ENCODE measurements around the gene RGS3.

GRCh38 chr9:113624721-113625120 is 161.2 kb downstream of the RGS3 start:
- TF ChIP-seq RAD21 (IDR thresholded peaks at IDR 0.05; ENCODE audit: low read depth), result no peak
- TF ChIP-seq, protein P1, sequence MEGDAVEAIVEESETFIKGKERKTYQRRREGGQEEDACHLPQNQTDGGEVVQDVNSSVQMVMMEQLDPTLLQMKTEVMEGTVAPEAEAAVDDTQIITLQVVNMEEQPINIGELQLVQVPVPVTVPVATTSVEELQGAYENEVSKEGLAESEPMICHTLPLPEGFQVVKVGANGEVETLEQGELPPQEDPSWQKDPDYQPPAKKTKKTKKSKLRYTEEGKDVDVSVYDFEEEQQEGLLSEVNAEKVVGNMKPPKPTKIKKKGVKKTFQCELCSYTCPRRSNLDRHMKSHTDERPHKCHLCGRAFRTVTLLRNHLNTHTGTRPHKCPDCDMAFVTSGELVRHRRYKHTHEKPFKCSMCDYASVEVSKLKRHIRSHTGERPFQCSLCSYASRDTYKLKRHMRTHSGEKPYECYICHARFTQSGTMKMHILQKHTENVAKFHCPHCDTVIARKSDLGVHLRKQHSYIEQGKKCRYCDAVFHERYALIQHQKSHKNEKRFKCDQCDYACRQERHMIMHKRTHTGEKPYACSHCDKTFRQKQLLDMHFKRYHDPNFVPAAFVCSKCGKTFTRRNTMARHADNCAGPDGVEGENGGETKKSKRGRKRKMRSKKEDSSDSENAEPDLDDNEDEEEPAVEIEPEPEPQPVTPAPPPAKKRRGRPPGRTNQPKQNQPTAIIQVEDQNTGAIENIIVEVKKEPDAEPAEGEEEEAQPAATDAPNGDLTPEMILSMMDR (IDR thresholded peaks at IDR 0.05 in 2 of 3, conservative IDR thresholded peaks at IDR 0.05 in 1 of 3; ENCODE audit: borderline replicate concordance in 1 of 3, insufficient read depth in 1 of 3, low read depth in 2 of 3, low read length in 2 of 3), result no peak
- TF ChIP-seq, protein P2, sequence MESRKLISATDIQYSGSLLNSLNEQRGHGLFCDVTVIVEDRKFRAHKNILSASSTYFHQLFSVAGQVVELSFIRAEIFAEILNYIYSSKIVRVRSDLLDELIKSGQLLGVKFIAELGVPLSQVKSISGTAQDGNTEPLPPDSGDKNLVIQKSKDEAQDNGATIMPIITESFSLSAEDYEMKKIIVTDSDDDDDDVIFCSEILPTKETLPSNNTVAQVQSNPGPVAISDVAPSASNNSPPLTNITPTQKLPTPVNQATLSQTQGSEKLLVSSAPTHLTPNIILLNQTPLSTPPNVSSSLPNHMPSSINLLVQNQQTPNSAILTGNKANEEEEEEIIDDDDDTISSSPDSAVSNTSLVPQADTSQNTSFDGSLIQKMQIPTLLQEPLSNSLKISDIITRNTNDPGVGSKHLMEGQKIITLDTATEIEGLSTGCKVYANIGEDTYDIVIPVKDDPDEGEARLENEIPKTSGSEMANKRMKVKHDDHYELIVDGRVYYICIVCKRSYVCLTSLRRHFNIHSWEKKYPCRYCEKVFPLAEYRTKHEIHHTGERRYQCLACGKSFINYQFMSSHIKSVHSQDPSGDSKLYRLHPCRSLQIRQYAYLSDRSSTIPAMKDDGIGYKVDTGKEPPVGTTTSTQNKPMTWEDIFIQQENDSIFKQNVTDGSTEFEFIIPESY (IDR thresholded peaks at IDR 0.05; ENCODE audit: extremely low read depth, insufficient replicate concordance, low read length), result no peak
- no peak for TF ChIP-seq POLR2A (IDR thresholded peaks at IDR 0.05; ENCODE audit: borderline replicate concordance, extremely low read depth, insufficient read depth, insufficient read length)
- TF ChIP-seq EGR1 (IDR thresholded peaks at IDR 0.05; ENCODE audit: low read depth), result no peak
- TF ChIP-seq POLR2AphosphoS5 (IDR thresholded peaks at IDR 0.05; ENCODE audit: low read depth, low read length), result no peak
- TF ChIP-seq ZNF274 (IDR thresholded peaks at IDR 0.05; ENCODE audit: low read depth, low read length), result no peak
